Stimulated activated CD4-positive, alpha-beta T cell treated with anti-CD3 and anti-CD28 coated beads, TNF-alpha, amount 100 ng/mL, for 4 hours (primary cell): ENCODE results near the gene CPA1.
"Not testable (repeated sequence)": the region's sequence is repeated elsewhere in the genome, so short reads cannot be mapped to it uniquely, and the experiment has no call there.

Experiments
- DNase-seq, 3 experiments: peaks; one replicate each; pipeline ENCODE4 v3.0.0-alpha.2; 2020; ENCODE audit warnings: low read depth in 3 of 3

CPA1 gene

GRCh38 chr7:130372402-130373165 lies 7.7 kb upstream of the CPA1 start:
- no peak for DNase-seq

GRCh38 chr7:130374507-130374906 lies 5.8 kb upstream of the CPA1 start:
- no peak for DNase-seq

- DNase-seq, result not testable (repeated sequence)
Observed at GRCh38 chr7:130376461-130376860, 3.8 kb upstream of the CPA1 start.

GRCh38 chr7:130377178-130377577 lies 3.1 kb upstream of the CPA1 start:
- DNase-seq, result no peak

GRCh38 chr7:130379019-130379418 lies 1.3 kb upstream of the CPA1 start:
- DNase-seq, result no peak

GRCh38 chr7:130379532-130379920 lies 768 bp upstream of the CPA1 start:
- DNase-seq, result no peak

GRCh38 chr7:130380861-130381455 lies 664 bp downstream of the CPA1 start:
- DNase-seq, result no peak

GRCh38 chr7:130381468-130382312 lies 1.4 kb downstream of the CPA1 start:
- no peak for DNase-seq

- DNase-seq, result no peak
Observed at GRCh38 chr7:130383187-130383980, 3.1 kb downstream of the CPA1 start.

GRCh38 chr7:130384371-130384801 lies 4.1 kb downstream of the CPA1 start:
- no peak for DNase-seq

GRCh38 chr7:130384841-130385599 lies 4.7 kb downstream of the CPA1 start:
- no peak for DNase-seq

GRCh38 chr7:130385600-130386066 lies 5.3 kb downstream of the CPA1 start:
- no peak for DNase-seq

GRCh38 chr7:130386876-130387275 lies 6.6 kb downstream of the CPA1 start:
- no peak for DNase-seq

- DNase-seq, result no peak
Observed at GRCh38 chr7:130387306-130387627, 7.0 kb downstream of the CPA1 start.

GRCh38 chr7:130387628-130388403 lies 7.5 kb downstream of the CPA1 start:
- DNase-seq, result no peak

- no peak for DNase-seq
Observed at GRCh38 chr7:130388671-130389070, 8.4 kb downstream of the CPA1 start.

- no peak for DNase-seq
Observed at GRCh38 chr7:130390486-130390885, 10.2 kb downstream of the CPA1 start.

- no peak for DNase-seq
Observed at GRCh38 chr7:130393101-130393561, 12.8 kb downstream of the CPA1 start.

- no peak for DNase-seq
Observed at GRCh38 chr7:130393841-130394411, 13.6 kb downstream of the CPA1 start.
